Measurements from ENCODE around the gene ZNF786.
A peak's percentile ranks its signal among the peaks of the same experiment; 100 is the strongest.

ZNF786 gene, protein sequence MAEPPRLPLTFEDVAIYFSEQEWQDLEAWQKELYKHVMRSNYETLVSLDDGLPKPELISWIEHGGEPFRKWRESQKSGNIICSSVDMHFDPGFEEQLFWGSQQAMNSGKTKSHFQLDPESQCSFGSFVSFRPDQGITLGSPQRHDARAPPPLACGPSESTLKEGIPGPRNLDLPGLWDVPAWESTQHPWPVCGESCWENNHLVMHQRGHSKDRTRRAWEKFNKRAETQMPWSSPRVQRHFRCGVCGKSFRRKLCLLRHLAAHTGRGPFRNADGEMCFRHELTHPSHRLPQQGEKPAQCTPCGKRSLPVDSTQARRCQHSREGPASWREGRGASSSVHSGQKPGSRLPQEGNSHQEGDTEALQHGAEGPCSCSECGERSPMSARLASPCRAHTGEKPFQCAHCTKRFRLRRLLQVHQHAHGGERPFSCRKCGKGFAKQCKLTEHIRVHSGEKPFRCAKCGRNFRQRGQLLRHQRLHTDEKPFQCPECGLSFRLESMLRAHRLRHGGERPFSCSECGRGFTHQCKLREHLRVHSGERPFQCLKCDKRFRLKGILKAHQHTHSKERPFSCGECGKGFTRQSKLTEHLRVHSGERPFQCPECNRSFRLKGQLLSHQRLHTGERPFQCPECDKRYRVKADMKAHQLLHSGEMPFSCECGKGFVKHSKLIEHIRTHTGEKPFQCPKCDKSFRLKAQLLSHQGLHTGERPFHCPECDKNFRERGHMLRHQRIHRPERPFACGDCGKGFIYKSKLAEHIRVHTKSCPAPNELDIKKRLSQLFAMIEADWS

DNA sequence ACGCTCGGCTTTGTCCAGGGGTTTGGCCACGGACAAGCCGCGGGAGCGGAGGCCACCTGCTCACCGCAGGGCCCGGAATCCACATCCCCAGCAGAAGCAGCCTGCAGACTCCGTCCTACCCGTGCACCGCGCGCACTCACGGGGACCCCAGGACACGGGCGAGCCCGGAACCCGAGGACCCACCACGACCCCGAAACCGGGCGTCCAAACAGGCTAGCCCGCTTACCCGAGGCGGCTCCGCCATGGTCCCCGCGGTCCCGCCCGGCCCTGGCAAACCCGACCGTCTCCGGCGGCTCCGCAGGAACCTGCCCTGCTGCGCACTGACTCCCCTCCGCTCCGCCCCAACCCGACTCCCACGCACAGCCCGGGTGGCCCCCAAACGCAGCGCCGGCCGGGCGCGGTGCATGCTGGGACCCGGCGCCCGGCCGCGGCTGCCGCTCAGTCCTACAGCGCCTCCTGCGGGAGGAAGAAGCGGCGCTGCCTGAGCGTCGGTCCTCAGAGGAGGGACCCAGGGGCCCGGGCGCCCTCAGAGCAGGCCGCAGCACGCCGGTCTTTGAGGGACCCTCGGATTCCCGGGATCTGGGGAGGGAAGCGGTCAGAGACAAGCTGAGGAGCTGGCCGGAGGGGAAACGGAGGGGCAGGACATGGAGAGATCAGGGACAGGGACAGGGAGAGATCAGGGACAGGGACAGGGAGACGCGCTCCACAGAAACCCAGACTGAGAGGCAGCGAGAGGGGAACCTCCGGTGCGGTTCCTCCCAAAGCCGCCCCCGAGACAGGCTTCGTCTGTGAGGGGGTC is at the start of gene ZNF786:
TSS of gene ZNF786 (minus strand) at position 322 of the 799 bp plus-strand sequence. CDS start at position 244, 78 bp downstream.
- DNase-seq (ENCODE audit: low read depth): peak; percentile 84
- H3K4me3 ChIP-seq (ENCODE audit: control insufficient read depth, low read depth, low read length): peak within 1 kb of the TSS; percentile 83
- TF ChIP-seq, protein P1, sequence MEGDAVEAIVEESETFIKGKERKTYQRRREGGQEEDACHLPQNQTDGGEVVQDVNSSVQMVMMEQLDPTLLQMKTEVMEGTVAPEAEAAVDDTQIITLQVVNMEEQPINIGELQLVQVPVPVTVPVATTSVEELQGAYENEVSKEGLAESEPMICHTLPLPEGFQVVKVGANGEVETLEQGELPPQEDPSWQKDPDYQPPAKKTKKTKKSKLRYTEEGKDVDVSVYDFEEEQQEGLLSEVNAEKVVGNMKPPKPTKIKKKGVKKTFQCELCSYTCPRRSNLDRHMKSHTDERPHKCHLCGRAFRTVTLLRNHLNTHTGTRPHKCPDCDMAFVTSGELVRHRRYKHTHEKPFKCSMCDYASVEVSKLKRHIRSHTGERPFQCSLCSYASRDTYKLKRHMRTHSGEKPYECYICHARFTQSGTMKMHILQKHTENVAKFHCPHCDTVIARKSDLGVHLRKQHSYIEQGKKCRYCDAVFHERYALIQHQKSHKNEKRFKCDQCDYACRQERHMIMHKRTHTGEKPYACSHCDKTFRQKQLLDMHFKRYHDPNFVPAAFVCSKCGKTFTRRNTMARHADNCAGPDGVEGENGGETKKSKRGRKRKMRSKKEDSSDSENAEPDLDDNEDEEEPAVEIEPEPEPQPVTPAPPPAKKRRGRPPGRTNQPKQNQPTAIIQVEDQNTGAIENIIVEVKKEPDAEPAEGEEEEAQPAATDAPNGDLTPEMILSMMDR (conservative IDR thresholded peaks at IDR 0.05; ENCODE audit: control insufficient read depth, insufficient read depth, low read depth, low read length): peak; percentile 49

- TF ChIP-seq, protein P1 (conservative IDR thresholded peaks at IDR 0.05; ENCODE audit: control insufficient read depth, insufficient read depth, low read depth, low read length): no peak
- no peak for DNase-seq (ENCODE audit: low read depth)
- H3K4me3 ChIP-seq (ENCODE audit: control insufficient read depth, low read depth, low read length): no peak overlapping the region
Observed at GRCh38 chr7:149136118-149136517, 45.6 kb upstream of the ZNF786 start.

- DNase-seq (ENCODE audit: low read depth): no peak
- H3K4me3 ChIP-seq (ENCODE audit: control insufficient read depth, low read depth, low read length): no peak overlapping the region
- TF ChIP-seq, protein P1 (conservative IDR thresholded peaks at IDR 0.05; ENCODE audit: control insufficient read depth, insufficient read depth, low read depth, low read length): no peak
Observed at GRCh38 chr7:149133028-149133710, 42.7 kb upstream of the ZNF786 start.

DNA sequence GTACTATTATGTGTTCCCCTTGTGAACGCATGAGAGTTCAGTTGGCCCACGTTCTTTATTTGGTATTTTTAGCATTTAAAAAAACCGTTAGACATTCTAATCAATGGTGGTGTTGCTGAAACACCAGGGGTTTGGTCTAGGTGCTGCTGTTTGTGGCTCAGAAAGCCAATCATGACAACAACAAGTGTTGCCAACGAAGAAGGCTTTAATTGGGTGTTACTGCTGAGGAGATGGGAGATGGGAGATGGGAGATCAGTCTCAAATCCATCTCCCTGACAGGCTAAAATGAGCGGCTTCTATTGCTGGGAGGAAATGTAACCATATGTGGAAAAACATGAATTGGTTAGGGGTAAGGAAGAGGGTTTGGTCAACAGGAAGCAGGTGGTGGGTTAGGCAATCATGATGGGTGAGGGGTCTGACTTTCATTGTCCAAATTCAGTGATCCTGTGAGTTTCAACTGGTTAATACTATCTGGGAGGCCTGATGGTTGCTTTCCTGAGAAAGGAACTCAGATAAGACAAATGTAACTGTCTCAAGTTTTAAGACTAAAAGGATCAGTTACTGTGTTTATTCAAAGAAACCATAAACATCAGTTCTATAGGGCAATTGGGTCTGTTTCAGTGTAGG is 40.2 kb upstream of the ZNF786 start:
- no peak for DNase-seq (ENCODE audit: low read depth)
- TF ChIP-seq, protein P1 (conservative IDR thresholded peaks at IDR 0.05; ENCODE audit: control insufficient read depth, insufficient read depth, low read depth, low read length): no peak
- no peak overlapping the region for H3K4me3 ChIP-seq (ENCODE audit: control insufficient read depth, low read depth, low read length)

DNA sequence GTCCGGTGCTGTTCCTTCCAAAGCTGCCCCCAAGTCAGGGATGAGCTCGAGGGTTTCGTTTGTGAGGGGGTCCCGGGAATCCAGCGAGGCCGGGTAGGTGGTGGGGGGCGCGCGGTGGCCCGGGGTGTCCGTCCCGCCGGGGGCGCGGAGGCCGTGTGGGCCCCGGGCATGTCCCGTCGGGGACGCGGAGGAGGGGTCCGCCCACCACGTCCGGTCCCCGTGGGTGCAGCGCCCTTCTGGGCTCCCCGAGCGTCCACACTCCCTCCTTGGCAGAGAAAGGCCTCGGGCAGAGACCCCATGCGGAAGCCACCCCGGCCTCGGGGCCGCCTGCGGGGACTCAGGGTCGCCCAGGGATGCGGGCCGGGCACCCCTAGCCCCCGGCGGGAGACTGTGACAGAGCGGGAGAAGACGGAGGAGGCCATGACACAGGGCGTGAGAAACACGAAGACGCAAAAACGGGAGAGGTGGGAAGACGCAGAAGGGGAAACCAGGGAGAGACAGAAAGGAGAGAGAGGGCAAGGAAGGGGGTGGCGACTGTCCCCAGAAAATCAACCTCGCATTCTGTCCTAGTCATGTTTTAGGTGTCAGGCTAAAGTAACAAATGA is 36.2 kb upstream of the ZNF786 start:
- peak overlapping the region; percentile 96 for H3K4me3 ChIP-seq (ENCODE audit: control insufficient read depth, low read depth, low read length)
- no peak for DNase-seq (ENCODE audit: low read depth)
- TF ChIP-seq, protein P1 (conservative IDR thresholded peaks at IDR 0.05; ENCODE audit: control insufficient read depth, insufficient read depth, low read depth, low read length): no peak
